SW480 (cell line): ENCODE results near the gene SEMA4C.
A peak's percentile ranks its signal among the peaks of the same experiment; 100 is the strongest.
"Not testable (repeated sequence)": the region's sequence is repeated elsewhere in the genome, so short reads cannot be mapped to it uniquely, and the experiment has no call there.

Experiments
- DNase-seq: peaks from one replicate; pipeline ENCODE4 v3.0.0-alpha.2; 2016; ENCODE audit warnings: low spot score

SEMA4C gene

GRCh38 chr2:96866586-96866985 is 3.3 kb downstream of the SEMA4C start:
- DNase-seq: no peak

GRCh38 chr2:96866149-96866548 is 3.7 kb downstream of the SEMA4C start:
- no peak for DNase-seq

- no peak for DNase-seq
Observed at GRCh38 chr2:96865654-96866053, 4.2 kb downstream of the SEMA4C start.

- DNase-seq: no peak
Observed at GRCh38 chr2:96864343-96865091, 5.4 kb downstream of the SEMA4C start.

GRCh38 chr2:96863575-96864342 is 6.1 kb downstream of the SEMA4C start:
- no peak for DNase-seq

- not testable (repeated sequence) for DNase-seq
Observed at GRCh38 chr2:96863056-96863455, 6.8 kb downstream of the SEMA4C start.

GRCh38 chr2:96861074-96861473 is 8.8 kb downstream of the SEMA4C start:
- DNase-seq: no peak

- DNase-seq: no peak
Observed at GRCh38 chr2:96860065-96861029, 9.5 kb downstream of the SEMA4C start.

- DNase-seq: no peak
Observed at GRCh38 chr2:96859681-96860064, 10.2 kb downstream of the SEMA4C start.

- DNase-seq: no peak
Observed at GRCh38 chr2:96859099-96859649, 10.7 kb downstream of the SEMA4C start.

GRCh38 chr2:96857667-96858372 is 12.1 kb downstream of the SEMA4C start, which contains the start of gene ANKRD39:
TSS of gene ANKRD39 (minus strand) at chr2:96858016. CDS start at chr2:96857987, 29 bp downstream.
- peak; percentile 98 for DNase-seq

- DNase-seq: peak; percentile 52
Observed at GRCh38 chr2:96856776-96857666, 12.9 kb downstream of the SEMA4C start.

- DNase-seq: no peak
Observed at GRCh38 chr2:96853321-96853720, 16.6 kb downstream of the SEMA4C start.

- DNase-seq: no peak
Observed at GRCh38 chr2:96852667-96853066, 17.2 kb downstream of the SEMA4C start.

GRCh38 chr2:96848264-96848663 is 21.6 kb downstream of the SEMA4C start:
- DNase-seq: no peak

- DNase-seq: no peak
Observed at GRCh38 chr2:96847586-96847985, 22.3 kb downstream of the SEMA4C start.

- no peak for DNase-seq
Observed at GRCh38 chr2:96846825-96847224, 23.1 kb downstream of the SEMA4C start.

GRCh38 chr2:96844405-96844808 is 25.5 kb downstream of the SEMA4C start:
- no peak for DNase-seq

- DNase-seq: no peak
Observed at GRCh38 chr2:96843538-96844268, 26.2 kb downstream of the SEMA4C start, which contains the start of gene ANKRD23. TSS of gene ANKRD23 (minus strand) at chr2:96844021. CDS start at chr2:96843992, 29 bp downstream.
